Heart left ventricle (tissue), 13 donors: ENCODE measurements around the gene TMEM250.

ENCODE experiments used
- POLR2A ChIP-seq, 2 donors: fragments of 450-650 bp; IDR thresholded peaks; one replicate each; pipeline ENCODE4 v1.6.1; 2017; ENCODE audit warnings: antibody characterized with exemption in 2 of 2, mild to moderate bottlenecking in 2 of 2, moderate library complexity in 2 of 2
- TF ChIP-seq, protein P1 (sequence below), 12 donors: fragments of 200-600 bp; sonication (generic) in 4 of 12; IDR thresholded peaks; one replicate each; pipeline versions ENCODE4 v1.5.0 to v1.8.0; 2018 to 2022; ENCODE audit warnings: antibody characterized with exemption in 12 of 12, mild to moderate bottlenecking in 5 of 12
- donor health status: ischemic (EF 13 %, LVEDD 7.1; RV severe dilation, severe dysfunction).
- donor health status: DM: no; HTN: yes; CAD: no.
- donor health status: DM: no; HTN: no; CAD: no.
- donor health status: ischemic (EF 25% LVEDD 6.9; RV normal size, moderate dysfunction).
- donor health status: ischemic (EF 25% LVEDD 5.7; RV mildly dilated, moderate dysfunction).
- donor health status: ischemic (EF 35%, LVEDD 5.7; RV mildly dilated, moderate dysfunction).
- donor health status: nonischemic (EF 11% LVEDD 7.7; RV severe dilation, severe dysfunction).
- donor health status: DM: yes; HTN: yes; CAD: no.
- donor health status: PGD.
- donor health status: ischemic (EF 29% LVEDD 5.4; RV normal size, mild dysfunction).
- donor health status: nonischemic (EF 23%, LVEDD 6.1; RV moderate dilation, normal function).

DNA sequence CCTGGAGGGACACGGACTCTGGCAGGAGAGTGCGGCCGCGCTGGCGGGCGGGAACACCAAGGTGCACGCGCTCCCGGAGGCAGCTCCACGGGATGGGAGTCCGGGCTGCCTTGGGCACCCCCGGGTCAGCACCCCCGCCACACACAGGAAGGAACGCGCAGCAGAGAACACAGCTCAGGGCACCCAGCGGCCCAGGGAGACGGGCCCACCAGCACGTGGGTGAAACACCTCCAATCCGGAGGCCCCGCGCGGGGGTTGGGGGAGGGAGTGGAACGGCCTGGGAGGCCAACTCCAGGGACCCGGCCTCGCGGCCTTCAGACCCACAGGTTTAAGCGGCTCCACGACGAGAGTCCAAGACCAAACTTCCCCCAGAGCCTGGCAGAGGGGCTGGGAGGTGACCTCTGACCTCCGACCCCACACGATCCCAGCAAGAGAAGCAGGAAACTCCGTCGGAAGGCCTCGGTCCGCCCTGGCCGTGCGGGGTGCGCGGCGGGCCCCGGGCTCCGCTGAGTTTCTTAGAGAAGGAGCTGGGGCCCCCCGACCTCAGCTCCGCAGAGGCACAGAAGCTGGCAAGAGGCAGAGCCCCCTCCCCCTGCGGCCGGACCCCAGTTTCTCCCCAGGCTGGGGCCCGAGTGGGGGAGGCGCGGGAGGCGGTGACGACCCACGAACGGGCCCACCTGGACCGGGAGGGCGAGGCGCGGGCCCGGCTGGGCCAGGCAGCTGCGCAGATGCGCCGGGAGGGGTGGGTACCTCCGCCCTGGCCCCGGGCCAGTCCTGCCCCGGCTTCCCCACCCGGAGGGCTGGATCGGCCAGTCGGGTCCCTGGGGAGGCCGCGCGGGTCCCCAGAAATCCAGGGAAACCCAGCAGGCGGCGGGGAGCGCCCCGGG lies 24.4 kb downstream of the TMEM250 start:
- no peak for TF ChIP-seq POLR2A (IDR thresholded peaks at IDR 0.05)
- TF ChIP-seq, protein P1, sequence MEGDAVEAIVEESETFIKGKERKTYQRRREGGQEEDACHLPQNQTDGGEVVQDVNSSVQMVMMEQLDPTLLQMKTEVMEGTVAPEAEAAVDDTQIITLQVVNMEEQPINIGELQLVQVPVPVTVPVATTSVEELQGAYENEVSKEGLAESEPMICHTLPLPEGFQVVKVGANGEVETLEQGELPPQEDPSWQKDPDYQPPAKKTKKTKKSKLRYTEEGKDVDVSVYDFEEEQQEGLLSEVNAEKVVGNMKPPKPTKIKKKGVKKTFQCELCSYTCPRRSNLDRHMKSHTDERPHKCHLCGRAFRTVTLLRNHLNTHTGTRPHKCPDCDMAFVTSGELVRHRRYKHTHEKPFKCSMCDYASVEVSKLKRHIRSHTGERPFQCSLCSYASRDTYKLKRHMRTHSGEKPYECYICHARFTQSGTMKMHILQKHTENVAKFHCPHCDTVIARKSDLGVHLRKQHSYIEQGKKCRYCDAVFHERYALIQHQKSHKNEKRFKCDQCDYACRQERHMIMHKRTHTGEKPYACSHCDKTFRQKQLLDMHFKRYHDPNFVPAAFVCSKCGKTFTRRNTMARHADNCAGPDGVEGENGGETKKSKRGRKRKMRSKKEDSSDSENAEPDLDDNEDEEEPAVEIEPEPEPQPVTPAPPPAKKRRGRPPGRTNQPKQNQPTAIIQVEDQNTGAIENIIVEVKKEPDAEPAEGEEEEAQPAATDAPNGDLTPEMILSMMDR (IDR thresholded peaks at IDR 0.05): peak in 1 of 12 donors; percentile 23
